Activated gamma-delta T cell treated with Interleukin-2 at 50 U/mL for 16 hours (primary cell): ENCODE results near the gene PROB1.
"Not testable (repeated sequence)": the region's sequence is repeated elsewhere in the genome, so short reads cannot be mapped to it uniquely, and the experiment has no call there.

ENCODE experiments used
- DNase-seq: peaks from one replicate; pipeline ENCODE4 v3.0.0-alpha.2; 2020

Gene PROB1

GRCh38 chr5:139377226-139377625 is 17.7 kb downstream of the PROB1 start:
- DNase-seq: no peak

GRCh38 chr5:139376364-139376763 is 18.5 kb downstream of the PROB1 start:
- no peak for DNase-seq

- DNase-seq: no peak
Measured at GRCh38 chr5:139374909-139375308, 20.0 kb downstream of the PROB1 start.

- no peak for DNase-seq
Measured at GRCh38 chr5:139371482-139372435, 23.1 kb downstream of the PROB1 start.

GRCh38 chr5:139369181-139369580 is 25.7 kb downstream of the PROB1 start:
- DNase-seq: no peak

- DNase-seq: no peak
Measured at GRCh38 chr5:139368613-139369012, 26.3 kb downstream of the PROB1 start.

- no peak for DNase-seq
Measured at GRCh38 chr5:139364466-139364865, 30.4 kb downstream of the PROB1 start.

- no peak for DNase-seq
Measured at GRCh38 chr5:139363937-139364336, 31.0 kb downstream of the PROB1 start.

GRCh38 chr5:139361835-139362429 is 33.0 kb downstream of the PROB1 start:
- DNase-seq: no peak

GRCh38 chr5:139360384-139360783 is 34.5 kb downstream of the PROB1 start:
- DNase-seq: no peak

- DNase-seq: no peak
Measured at GRCh38 chr5:139358064-139358463, 36.8 kb downstream of the PROB1 start.

- not testable (repeated sequence) for DNase-seq
Measured at GRCh38 chr5:139355900-139356299, 39.0 kb downstream of the PROB1 start.

- no peak for DNase-seq
Measured at GRCh38 chr5:139354186-139354585, 40.7 kb downstream of the PROB1 start.

GRCh38 chr5:139347863-139348262 is 47.0 kb downstream of the PROB1 start:
- not testable (repeated sequence) for DNase-seq

GRCh38 chr5:139345442-139345841 is 49.5 kb downstream of the PROB1 start:
- DNase-seq: not testable (repeated sequence)

GRCh38 chr5:139344177-139344576 is 50.7 kb downstream of the PROB1 start:
- DNase-seq: no peak

GRCh38 chr5:139343476-139343875 is 51.4 kb downstream of the PROB1 start:
- DNase-seq: no peak

GRCh38 chr5:139342423-139342723 is 52.5 kb downstream of the PROB1 start:
- DNase-seq: peak; percentile 74

GRCh38 chr5:139341689-139342422 is 53.0 kb downstream of the PROB1 start, which contains the start of gene PAIP2:
PAIP2 (plus strand) TSS chr5:139341854; CDS start chr5:139363785, 21,931 bp downstream.
- peak; percentile 97 for DNase-seq

GRCh38 chr5:139341187-139341688 is 53.7 kb downstream of the PROB1 start:
- DNase-seq: no peak
